ENCODE measurements around the gene TEX14.

The TEX14 gene

GRCh38 chr17:58516644-58517377 is 175.0 kb downstream of the TEX14 start:
- no peak for DNase-seq

GRCh38 chr17:58515286-58515685 is 176.6 kb downstream of the TEX14 start:
- no peak for DNase-seq

GRCh38 chr17:58514770-58515157 is 177.1 kb downstream of the TEX14 start:
- no peak for DNase-seq

GRCh38 chr17:58513965-58514769 is 177.7 kb downstream of the TEX14 start, which contains the start of gene MTMR4:
MTMR4 (minus strand) TSS chr17:58514638; CDS start chr17:58514407, 231 bp downstream.
- peak; percentile 44 to 86 for DNase-seq

DNA sequence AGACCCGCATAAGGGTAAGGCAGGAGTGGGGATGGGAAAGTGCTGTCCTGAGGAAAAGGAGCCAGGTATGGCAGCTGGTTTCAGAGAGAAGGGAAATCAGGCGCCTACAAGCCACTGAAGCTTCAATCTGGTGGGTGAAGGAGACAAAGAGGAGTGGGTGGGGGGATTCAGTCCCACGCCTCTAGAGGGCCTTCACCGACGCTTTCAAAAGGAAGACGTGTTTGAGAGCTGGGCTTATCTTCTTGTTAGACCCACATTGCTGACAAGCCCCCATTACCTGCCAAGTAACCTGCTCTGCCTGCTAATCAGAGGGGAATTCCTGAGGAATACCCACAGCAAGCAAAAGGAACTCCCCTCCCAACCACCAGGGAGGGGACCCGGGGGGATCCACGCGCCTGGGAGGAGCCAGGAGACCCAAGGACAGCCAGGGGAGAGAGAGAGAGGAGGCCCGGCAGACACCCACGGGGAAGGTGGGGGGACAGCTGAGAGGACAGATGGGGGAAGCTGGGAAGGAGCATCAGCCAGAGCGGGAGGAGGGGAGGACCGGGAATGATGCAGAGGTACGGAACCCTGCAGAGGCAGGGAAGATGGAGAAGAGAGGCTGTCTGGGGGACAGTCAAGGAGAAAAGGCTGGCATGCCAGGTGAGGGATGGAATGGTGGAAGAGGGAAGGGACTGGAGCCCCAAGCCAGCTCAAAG is 178.4 kb downstream of the TEX14 start:
- DNase-seq, result no peak

GRCh38 chr17:58510075-58510474 is 181.8 kb downstream of the TEX14 start:
- DNase-seq, result no peak

GRCh38 chr17:58508341-58509067 is 183.3 kb downstream of the TEX14 start:
- DNase-seq, result no peak

- DNase-seq, result no peak
Observed at GRCh38 chr17:58507123-58507634, 184.7 kb downstream of the TEX14 start.
